22Rv1 (cell line): ENCODE measurements around the gene ZMPSTE24.

Experiments
- ZFX ChIP-seq: fragments of 450-650 bp; IDR thresholded peaks from 2 replicates; pipeline ENCODE4 v1.6.1; 2017; ENCODE audit warnings: antibody characterized with exemption, borderline replicate concordance
- TF ChIP-seq, protein P1 (sequence below): fragments of 450-650 bp; IDR thresholded peaks from 2 replicates; pipeline ENCODE4 v1.5.1; 2017; ENCODE audit warnings: mild to moderate bottlenecking

DNA sequence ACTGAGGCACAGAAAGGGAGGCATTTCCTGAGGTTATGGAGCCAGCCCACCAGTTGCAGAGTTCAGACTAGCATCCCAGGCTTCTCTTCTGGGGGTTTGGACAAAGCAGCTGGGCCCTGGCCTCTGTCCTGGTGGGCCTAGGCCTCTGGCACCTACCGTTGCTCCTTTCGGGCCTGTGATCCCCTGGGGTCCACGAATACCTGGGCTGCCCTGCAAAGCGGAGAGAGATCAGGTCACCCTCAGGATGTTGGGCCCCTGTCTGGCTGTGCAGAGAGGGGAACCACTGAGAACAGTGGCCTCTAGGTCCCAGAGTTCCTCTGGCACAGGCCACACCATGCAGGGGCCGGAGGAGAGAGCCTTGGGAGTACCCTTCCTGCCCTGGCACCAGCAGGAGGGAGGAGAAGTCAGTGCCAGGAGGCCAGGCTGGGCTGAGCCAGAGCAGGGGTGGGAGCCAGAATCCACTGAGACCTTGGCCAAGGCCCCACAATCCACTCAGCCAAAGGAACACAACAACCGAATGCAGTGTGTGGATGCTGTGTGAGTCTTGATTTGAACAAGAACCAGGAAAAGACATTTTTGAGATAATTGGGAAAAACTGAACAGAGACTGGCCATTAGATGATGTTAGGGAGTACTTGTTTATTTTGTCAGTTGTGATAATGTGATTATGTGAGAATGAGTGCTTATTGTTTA, 50.1 kb downstream of the ZMPSTE24 start:
- TF ChIP-seq, protein P1, sequence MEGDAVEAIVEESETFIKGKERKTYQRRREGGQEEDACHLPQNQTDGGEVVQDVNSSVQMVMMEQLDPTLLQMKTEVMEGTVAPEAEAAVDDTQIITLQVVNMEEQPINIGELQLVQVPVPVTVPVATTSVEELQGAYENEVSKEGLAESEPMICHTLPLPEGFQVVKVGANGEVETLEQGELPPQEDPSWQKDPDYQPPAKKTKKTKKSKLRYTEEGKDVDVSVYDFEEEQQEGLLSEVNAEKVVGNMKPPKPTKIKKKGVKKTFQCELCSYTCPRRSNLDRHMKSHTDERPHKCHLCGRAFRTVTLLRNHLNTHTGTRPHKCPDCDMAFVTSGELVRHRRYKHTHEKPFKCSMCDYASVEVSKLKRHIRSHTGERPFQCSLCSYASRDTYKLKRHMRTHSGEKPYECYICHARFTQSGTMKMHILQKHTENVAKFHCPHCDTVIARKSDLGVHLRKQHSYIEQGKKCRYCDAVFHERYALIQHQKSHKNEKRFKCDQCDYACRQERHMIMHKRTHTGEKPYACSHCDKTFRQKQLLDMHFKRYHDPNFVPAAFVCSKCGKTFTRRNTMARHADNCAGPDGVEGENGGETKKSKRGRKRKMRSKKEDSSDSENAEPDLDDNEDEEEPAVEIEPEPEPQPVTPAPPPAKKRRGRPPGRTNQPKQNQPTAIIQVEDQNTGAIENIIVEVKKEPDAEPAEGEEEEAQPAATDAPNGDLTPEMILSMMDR = no peak
- no peak for TF ChIP-seq ZFX
